ENCODE measurements around the gene MAVS. TPM values are rescaled to one million over a fixed set of nuclear protein-coding genes. Genes with fewer than 3 reads are reported as not detected.
A peak's percentile ranks its signal among the peaks of the same experiment; 100 is the strongest.

Gene MAVS
- total RNA-seq, 1 experiment from 2014 or later = 32.3 TPM

- in situ Hi-C loops (cut with HindIII; ENCODE audit: low pct_unique_long_range_greater_than_20kb, low sequenced_read_pairs) (no loop called here), intact Hi-C loops (cut with micrococcal nuclease; ENCODE audit: unreplicated experiment) (no loop called here)
- no TSS peak for BruUV-seq (replicated peaks)
- CTCF ChIA-PET = interaction anchor here (0.6 to 1.6 kb wide), 9 partner anchors 8 to 1301 kb away, joined by 3 to 22 read pairs (median 6); partner anchors contain the start of genes CDC25B and CENPB
- no peak overlapping the region for H3K4me3 ChIP-seq (ENCODE audit: low read depth in 2 of 2, low read length in 2 of 2)
- ATAC-seq = peak; percentile 78
- peaks cover 29% of the 10 kb centered on the region for H3K4me1 ChIP-seq (ENCODE audit: control insufficient read depth, insufficient read depth, low read length)
- POLR2A ChIA-PET = interaction anchor here (0.6 to 0.7 kb wide), 2 partner anchors 9 to 31 kb away, joined by 5 to 12 read pairs; no protein-coding TSS in a partner anchor
- TF ChIP-seq CTCF (IDR thresholded peaks at IDR 0.05) (peak; percentile 87), SIN3A (IDR thresholded peaks at IDR 0.05; ENCODE audit: borderline replicate concordance, insufficient read depth, low read depth, low read length) (no peak)
- H3K27ac ChIP-seq (ENCODE audit: low read length) = peak overlapping the region; percentile 89
- H3K9me3 ChIP-seq (ENCODE audit: control insufficient read depth, insufficient read depth, low read depth, low read length) = no peaks in the 10 kb centered on the region
- 0 out of 2 replicates have a peak, but pooled peaks cover 4% of the 10 kb centered on the region for H3K36me3 ChIP-seq (ENCODE audit: control insufficient read depth, insufficient read depth, low read length)
- H3K27me3 ChIP-seq (ENCODE audit: control insufficient read depth, insufficient read depth, low read length) = no peaks in the 10 kb centered on the region
- peak; percentile 57 for DNase-seq (ENCODE audit: low read depth, low spot score)
Observed at GRCh38 chr20:3818155-3819151, 28.2 kb upstream of the MAVS start.

DNA sequence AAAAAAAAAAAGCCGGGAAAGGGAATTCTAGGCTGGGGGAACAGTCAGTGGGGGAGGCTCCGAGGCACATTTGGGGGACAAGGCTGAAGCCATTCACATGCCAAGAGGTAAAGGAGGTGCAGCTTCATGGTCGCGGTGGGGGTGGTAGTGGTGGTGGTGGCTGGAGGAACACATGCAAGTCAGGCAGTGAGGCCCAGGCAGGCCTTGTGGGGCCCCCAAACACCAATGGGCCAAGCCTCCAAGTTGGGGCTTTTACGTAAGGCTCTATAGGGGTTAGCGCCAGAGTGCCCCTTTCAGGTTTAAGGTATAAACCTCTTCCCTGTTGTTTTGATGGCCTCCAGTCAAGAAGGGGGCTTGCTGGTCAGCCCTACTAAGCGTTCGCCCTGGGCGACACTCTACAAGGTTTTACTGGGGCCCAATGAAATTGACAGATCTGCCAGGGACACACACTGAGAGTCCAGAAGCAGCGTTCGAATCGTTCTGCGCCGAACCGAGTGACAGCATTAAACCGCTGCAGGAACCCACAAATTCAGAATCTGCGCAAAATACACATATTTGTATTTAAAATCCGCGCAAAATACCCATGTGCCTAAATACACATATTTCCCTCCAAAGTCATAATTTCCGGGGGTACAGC is 27.1 kb upstream of the MAVS start:
- no peak for TF ChIP-seq POLR2AphosphoS5 (IDR thresholded peaks at IDR 0.05; ENCODE audit: low read depth, low read length)
- no peak for TF ChIP-seq REST (IDR thresholded peaks at IDR 0.05; ENCODE audit: insufficient read depth in 1 of 2, low read depth in 2 of 2, low read length in 1 of 2)
- no peak for TF ChIP-seq CTCF (IDR thresholded peaks at IDR 0.05)
- TF ChIP-seq TCF7L2 (IDR thresholded peaks at IDR 0.05; ENCODE audit: low read depth, low read length) = no peak
- BruUV-seq (replicated peaks) = no TSS peak
- DNase-seq (ENCODE audit: low read depth, low spot score) (no peak), ATAC-seq (no peak)
- POLR2A ChIA-PET = interaction anchor here (0.5 to 0.7 kb wide), 2 partner anchors 31 to 32 kb away, joined by 4 to 12 read pairs; no protein-coding TSS in a partner anchor
- H3K27ac ChIP-seq (ENCODE audit: low read length) = peak overlapping the region; percentile 89
- H3K27me3 ChIP-seq (ENCODE audit: control insufficient read depth, insufficient read depth, low read length) = no peaks in the 10 kb centered on the region
- CTCF ChIA-PET = interaction anchor here (0.6 kb wide), 3 partner anchors 13 to 1302 kb away, joined by 3 to 6 read pairs (median 4); no protein-coding TSS in a partner anchor
- H3K4me3 ChIP-seq (ENCODE audit: low read depth in 2 of 2, low read length in 2 of 2) = peak overlapping the region; percentile 60 to 74
- intact Hi-C loops (cut with micrococcal nuclease; ENCODE audit: unreplicated experiment) = loop anchor here (2.0 kb wide), 1 partner anchor 31 kb away; no protein-coding TSS in a partner anchor
- H3K4me1 ChIP-seq (ENCODE audit: control insufficient read depth, insufficient read depth, low read length) = peaks cover 23% of the 10 kb centered on the region
- in situ Hi-C loops (cut with HindIII; ENCODE audit: low pct_unique_long_range_greater_than_20kb, low sequenced_read_pairs) = no loop called here
- H3K36me3 ChIP-seq (ENCODE audit: control insufficient read depth, insufficient read depth, low read length) = 0 out of 2 replicates have a peak, but pooled peaks cover 4% of the 10 kb centered on the region
- no peaks in the 10 kb centered on the region for H3K9me3 ChIP-seq (ENCODE audit: control insufficient read depth, insufficient read depth, low read depth, low read length)

Measured in Panc1 (cell line).